GM18505 (cell line): ENCODE results near the gene EOLA1.
"Not testable (repeated sequence)": the region's sequence is repeated elsewhere in the genome, so short reads cannot be mapped to it uniquely, and the experiment has no call there.

Experiments used
- ATAC-seq: cut with Tn5 transposase; IDR thresholded peaks from one replicate; pipeline ENCODE4 v1.9.1; 2021; ENCODE audit not compliant: unreplicated experiment
- POLR2A ChIP-seq: IDR thresholded peaks from 4 replicates; pipeline ENCODE4 v1.6.1; 2011; ENCODE audit warnings: borderline replicate concordance; ENCODE audit not compliant: insufficient read depth, insufficient read length; ENCODE audit errors: extremely low read depth

EOLA1 gene

GRCh38 chrX:149540621-149541520, at the start of gene EOLA1:
Gene EOLA1 (plus strand): TSS chrX:149541012. CDS start chrX:149545631, 4,619 bp downstream.
- peak; percentile 84 for TF ChIP-seq POLR2A

GRCh38 chrX:149491812-149492211, 49.0 kb upstream of the EOLA1 start:
- no peak for ATAC-seq
- no peak for TF ChIP-seq POLR2A

More at GRCh38 chrX:149540621-149541520, at the start of gene EOLA1:
- ATAC-seq, result peak; percentile 70

GRCh38 chrX:149493567-149494562, 46.9 kb upstream of the EOLA1 start:
- no peak for TF ChIP-seq POLR2A
- ATAC-seq, result no peak

- ATAC-seq, result no peak
- no peak for TF ChIP-seq POLR2A
Observed at GRCh38 chrX:149494844-149495565, 45.8 kb upstream of the EOLA1 start.

GRCh38 chrX:149495573-149496071, 45.2 kb upstream of the EOLA1 start:
- no peak for TF ChIP-seq POLR2A
- no peak for ATAC-seq

GRCh38 chrX:149497054-149497453, 43.8 kb upstream of the EOLA1 start:
- no peak for TF ChIP-seq POLR2A
- ATAC-seq, result no peak

- no peak for TF ChIP-seq POLR2A
- ATAC-seq, result no peak
Observed at GRCh38 chrX:149497626-149498025, 43.2 kb upstream of the EOLA1 start.

- ATAC-seq, result no peak
- TF ChIP-seq POLR2A, result no peak
Observed at GRCh38 chrX:149498767-149499166, 42.0 kb upstream of the EOLA1 start.

- no peak for ATAC-seq
Observed at GRCh38 chrX:149499766-149500165, 41.0 kb upstream of the EOLA1 start.

GRCh38 chrX:149502923-149503322, 37.9 kb upstream of the EOLA1 start:
- not testable (repeated sequence) for ATAC-seq

More at GRCh38 chrX:149499766-149500165, 41.0 kb upstream of the EOLA1 start:
- no peak for TF ChIP-seq POLR2A

GRCh38 chrX:149503446-149503845, 37.4 kb upstream of the EOLA1 start:
- ATAC-seq, result peak; percentile 73

GRCh38 chrX:149504226-149504914, 36.4 kb upstream of the EOLA1 start:
- ATAC-seq, result peak; percentile 47
- no peak for TF ChIP-seq POLR2A
